Measurements from ENCODE around the gene SHCBP1L.
"Not testable (repeated sequence)": the region's sequence is repeated elsewhere in the genome, so short reads cannot be mapped to it uniquely, and the experiment has no call there.

The SHCBP1L gene

DNA sequence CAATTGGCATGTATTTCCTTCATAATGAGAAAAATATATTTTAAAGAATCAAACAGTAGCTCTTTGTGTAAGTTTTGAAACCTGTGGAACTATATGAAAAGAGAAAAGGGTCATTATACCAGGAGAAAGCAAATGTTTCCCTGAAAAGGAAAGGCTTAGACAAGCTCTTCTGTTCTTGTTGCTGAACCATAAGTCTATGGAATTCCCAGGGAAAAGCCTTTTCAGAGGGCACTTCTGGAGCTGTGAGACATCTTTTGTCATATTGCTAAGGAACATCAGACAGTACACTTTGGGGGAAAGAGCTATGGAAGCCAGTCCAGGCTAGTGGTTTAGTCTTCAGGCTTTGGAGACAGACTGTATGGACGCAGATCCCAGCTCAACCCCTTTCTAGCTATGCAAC is 12.1 kb upstream of the SHCBP1L start:
- no peak for DNase-seq (ENCODE audit: low read depth, low spot score)

DNA sequence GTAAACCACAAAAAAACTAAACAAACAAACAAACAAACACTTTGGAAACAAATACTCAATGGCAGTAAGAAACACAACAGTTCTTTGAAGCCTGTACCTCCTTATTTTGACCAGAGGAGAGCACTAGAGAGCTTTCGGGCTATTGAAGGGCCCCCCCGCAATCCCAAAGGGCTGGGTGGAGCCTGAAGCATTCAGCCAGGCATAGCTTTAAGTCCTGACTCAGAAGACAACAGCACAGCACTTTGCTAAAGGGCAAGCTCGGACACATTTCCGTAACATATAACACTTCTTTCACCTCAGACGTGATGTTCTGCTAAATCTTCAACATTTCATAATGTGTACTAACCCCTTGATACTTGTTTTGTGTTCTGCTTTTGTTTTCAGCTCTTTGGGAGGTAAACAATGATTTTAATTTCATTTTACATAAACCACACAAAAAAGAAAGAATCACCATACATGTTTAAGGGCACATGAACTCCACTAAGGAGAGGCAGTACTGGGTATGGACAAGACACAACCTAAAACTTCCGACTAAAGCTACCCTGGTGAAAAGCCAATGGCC is 9.7 kb upstream of the SHCBP1L start:
- DNase-seq (ENCODE audit: low read depth, low spot score): peak; percentile 93

DNA sequence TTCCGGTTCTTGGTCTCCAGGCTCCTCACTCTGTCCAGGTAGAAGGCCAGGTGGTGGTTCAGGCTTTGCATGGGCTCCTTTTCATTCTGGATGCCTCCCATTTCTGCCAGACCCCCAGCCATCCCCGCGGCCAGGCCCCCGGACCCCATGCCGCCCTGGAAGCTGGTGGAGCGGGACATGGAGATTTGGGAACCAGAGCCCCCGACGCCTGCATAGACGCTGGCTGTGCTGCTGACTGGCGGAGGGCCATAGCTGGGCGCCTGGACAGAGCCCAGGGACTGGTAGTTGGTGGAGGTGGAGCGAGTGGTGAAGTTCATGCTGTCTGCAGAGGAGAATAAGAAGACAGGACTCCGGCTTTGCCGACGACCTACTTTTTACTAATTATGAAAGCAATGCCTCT is 7.1 kb upstream of the SHCBP1L start:
- no peak for DNase-seq (ENCODE audit: low read depth, low spot score)

DNA sequence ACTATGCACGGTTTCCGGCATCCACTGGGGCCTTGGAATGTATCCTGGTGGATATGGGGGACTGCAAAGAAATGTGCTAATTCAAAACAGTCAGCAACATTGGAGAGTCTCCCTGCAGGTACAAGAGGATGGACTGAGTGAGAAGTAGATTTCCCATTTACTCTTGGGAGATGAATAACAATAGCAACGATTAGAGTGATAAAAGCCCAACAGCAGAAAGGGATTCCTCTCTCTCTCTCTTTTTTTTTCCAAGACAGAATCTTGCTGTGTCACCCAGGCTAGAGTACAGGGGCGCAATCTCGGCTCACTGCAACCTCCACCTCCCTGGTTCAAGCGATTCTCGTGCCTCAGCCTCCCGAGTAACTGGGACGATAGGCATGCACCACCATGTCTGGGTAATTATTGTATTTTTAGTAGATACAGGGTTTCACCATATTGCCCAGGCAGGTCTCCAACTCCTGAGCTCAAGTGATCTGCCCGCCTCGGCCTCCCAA is 5.0 kb upstream of the SHCBP1L start:
- no peak for DNase-seq (ENCODE audit: low read depth, low spot score)

DNA sequence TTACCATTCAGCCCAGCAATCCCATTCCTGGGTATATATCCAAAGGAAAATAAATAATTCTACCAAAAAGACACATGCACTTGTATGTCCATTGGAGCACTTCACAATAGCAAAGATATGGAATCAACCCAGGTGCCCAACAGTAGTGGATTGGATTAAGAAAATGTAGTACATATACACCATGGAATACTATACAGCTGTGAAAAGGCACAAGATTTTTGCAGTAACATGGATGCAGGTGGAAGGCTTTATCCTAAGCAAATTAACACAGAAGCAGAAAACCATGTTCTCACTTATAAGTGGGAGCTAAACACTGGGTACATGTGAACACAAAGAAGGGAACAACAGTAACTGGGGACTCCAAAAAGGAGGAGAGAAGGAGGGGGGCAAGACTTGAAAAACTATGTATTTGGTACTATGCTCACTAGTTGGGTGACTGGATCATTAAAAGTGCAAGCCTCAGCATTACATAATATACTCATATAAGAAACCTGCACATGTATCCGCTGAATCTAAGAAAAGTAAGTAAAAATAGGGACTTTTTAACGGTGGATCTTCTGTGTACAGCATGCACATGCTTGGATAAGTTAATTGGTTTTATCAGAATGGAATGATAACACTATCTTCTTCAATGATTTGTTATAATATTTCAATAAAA is 3.9 kb upstream of the SHCBP1L start:
- DNase-seq (ENCODE audit: low read depth, low spot score): no peak

DNA sequence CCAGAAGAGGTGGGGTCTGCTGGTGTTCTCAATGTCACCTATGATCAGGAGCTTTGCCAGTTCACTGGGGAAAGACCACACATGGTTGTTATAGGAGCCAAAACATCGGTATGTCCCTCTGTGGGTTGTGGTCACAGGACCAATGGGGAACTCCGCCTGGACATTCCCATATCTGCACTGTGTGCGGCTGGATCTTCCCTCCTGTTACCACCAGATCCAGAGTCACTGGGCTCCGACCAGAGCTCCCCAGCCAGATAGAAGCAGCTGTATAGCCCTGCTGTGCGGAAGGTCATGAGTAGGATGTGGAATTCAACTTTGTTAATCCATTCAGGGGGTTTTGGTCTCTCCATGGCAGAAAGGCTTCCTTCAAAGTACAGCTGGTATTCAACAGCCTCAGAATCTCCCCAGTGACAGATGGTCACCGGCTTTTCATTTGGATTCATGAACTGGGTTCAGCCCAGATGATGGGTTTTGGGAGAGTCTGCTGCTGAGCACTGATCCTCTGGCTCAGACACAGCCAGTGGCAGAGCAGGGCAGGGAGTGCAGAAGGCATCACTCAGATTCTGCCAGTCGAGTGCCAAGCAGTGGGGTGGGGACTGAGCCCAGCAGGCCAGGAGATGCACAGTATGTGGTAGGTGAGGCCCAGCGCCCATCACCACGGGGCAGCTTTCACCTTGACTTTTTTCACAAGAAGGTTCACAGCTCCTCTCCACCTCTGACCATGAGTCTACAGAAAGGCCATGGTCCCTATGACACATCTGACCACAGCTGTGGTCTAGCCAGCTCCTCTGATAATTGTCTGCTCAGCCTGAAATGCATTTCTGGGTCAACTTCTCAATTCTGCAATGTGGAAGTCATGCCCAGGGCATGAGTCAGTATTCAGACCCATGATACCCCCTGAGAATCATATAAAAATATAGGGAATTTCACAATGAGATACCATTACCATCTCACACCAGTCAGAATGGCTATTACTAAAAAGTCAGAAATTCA is 2.9 kb upstream of the SHCBP1L start:
- peak; percentile 93 for DNase-seq (ENCODE audit: low read depth, low spot score)

DNA sequence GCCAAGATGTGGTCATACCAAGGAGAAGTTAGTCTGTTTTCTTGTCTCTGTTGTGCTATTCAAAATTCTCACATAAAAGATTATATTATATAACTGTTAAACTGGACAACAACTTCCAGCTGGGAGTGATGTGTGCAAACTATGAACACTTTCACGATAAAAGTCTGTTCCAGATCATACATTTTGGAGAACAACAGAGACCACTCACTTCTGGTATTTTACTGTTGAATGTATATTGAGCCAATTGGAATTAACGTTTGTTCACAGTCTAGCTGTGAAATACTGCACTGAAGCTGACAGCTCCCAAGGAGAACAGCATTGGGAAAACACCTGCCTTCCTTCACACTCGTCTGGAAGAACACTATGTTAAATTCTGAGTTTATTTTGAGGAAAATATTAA is 860 bp upstream of the SHCBP1L start:
- no peak for DNase-seq (ENCODE audit: low read depth, low spot score)

DNA sequence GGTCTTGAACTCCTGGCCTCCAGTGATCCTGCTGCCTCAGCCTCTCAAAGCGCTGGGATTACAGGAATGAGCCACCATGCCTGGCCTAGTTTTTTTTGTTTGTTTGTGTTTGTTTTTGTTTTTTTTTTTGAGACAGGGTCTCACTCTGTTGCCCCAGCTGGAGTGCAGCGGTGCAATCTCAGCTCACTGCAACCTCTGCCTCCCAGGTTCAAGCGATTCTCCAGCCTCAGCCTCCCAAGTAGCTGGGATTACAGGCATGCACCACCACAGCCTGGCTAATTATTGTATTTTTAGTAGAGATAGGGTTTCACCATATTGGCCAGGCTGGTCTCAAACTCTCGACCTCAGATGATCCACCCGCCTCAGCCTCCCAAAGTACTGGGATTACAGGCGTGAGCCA is 9.6 kb downstream of the SHCBP1L start:
- not testable (repeated sequence) for DNase-seq (ENCODE audit: low read depth, low spot score)

DNA sequence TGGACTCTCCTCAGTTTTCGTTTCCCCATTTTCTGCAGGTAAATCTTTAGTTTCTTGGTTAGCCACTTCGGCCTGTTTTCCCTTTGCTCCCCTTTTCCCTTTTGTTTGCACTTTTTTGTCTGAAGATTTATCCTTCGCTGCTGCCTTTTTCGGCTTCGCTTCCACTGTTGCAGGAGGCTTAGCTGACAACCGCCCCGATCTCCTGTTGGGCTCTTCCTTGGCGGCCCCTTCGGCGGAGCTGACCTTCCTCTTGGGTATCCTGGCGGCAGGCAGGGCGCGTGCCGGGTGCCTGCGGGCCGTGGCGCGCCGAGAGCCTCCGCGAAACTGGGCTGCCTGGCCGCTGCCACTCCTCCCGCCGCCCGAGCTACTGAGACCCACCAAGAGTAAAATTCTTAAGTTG is 10.8 kb downstream of the SHCBP1L start:
- DNase-seq (ENCODE audit: low read depth, low spot score): peak; percentile 56

DNA sequence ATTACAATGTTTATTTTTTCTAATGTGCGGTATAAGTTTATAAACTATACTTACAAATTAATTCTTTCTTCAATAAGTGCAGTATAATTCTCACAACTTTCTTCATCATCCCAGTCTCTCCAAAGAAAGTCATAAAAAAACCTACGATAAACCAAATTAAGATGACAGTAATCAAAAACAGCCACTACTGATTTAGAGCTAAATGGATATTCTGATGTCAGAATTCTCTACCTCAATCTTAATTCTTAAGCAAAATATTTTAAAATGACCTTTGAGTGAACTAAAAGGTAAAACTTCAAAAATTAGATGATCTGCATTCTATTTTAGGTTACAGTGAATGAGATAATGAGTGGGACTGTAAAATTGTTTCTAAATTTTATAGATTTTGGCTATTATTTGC is 13.6 kb downstream of the SHCBP1L start:
- DNase-seq (ENCODE audit: low read depth, low spot score): no peak

DNA sequence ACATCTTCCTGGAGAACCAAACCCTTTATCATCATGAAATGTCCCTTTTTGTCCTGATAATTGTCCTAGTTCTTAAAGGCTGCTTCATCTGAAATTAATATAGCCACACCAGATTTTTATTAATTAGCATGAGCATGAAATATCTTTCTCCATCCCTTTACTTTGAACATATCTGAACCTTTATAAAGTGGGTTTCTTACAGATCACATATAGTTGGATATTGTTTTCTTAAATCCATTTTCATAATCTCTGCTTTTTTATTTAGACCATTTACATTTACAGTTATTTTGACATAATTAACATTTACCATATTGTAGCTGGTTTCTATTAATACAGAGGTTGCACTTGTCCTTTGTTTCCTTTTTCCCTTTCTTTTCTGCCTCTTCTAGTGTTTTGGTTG is 17.2 kb downstream of the SHCBP1L start:
- no peak for DNase-seq (ENCODE audit: low read depth, low spot score)

DNA sequence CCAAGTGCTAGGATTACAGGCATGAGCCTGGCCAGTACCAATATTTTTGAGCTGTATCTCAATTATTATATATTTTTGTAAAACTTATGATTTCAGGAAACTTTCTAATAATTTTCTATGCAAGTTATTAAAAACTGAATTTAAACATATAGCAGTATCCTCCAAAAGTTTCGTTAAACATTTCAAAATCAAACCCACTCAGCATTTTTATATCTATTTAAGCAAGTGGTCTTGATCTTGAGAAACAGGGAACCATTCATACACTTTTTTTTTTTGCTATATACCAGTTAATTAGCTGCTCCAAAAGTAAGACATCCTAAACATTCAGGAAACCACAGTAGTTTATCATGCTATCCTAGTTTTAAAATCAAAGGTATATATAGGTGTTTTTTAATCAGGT is 22.0 kb downstream of the SHCBP1L start:
- no peak for DNase-seq (ENCODE audit: low read depth, low spot score)

DNA sequence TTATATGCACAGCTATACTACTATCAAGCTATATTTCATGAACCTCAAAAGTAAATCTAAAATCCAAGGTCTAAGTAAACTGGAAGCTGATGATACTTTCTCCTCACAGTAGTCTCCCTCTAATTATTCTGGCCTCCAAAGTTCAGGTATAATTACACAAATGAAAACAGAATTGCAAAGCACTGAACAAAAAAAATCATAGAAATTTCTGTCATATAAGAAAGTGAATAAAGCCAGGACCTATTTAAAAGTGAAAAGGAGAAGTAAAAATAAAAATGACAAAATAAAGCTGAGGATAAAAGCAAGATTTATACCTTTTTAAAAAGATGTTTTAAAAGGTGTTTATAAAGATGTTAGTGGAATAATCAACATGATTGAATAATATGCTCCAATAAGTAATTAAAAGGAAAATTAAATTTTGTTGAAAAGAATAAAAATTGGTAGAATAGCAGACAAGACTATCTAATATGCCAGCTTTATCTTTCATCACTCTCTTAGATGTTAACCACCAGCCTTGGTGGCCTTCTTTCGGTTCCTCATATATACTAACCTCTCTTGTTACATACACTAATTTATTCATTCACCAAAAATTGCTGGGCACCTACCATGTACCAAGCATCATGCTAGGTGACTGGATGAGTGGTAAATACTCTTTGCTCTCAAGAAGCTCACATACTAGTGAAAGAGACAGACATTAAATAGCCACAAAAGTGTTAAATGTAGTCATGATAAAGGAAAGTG is 25.1 kb downstream of the SHCBP1L start:
- DNase-seq (ENCODE audit: low read depth, low spot score): no peak

DNA sequence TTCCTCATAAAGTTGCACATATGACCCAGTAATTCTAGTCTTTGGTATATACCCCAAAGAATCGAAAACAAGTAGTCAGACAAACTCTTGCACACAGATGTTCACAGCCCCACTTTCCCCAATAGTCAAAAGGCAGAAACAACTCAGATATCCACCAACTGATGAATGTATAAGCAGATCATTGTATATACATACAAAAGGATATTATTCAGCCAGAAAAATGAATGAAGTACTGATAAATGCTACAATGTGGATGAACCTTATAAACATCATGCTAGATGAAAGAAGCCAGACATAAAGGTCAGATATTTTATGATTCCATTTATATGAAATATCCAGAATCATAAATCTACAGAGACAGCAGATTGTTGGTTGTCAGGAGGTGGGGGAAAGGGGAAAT is 27.3 kb downstream of the SHCBP1L start:
- no peak for DNase-seq (ENCODE audit: low read depth, low spot score)

DNA sequence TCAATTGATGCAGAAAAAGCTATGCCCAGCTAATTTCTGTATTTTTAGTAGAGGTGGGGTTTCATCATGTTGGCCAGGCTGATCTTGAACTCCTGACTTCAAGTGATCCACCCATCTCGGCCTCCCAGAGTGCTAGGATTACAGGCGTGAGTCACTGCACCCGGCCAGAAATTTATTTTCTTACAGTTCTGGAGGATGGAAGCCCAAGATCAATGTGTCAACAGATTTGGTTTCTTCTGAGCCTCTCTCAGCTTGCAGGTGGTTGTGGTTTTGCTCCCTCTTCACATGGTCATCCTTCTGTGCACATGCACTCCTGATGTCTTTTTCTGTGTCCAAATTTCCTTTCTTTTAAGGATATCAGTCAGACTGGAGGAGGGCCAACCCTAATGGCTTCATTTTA is 35.6 kb downstream of the SHCBP1L start:
- no peak for DNase-seq (ENCODE audit: low read depth, low spot score)

DNA sequence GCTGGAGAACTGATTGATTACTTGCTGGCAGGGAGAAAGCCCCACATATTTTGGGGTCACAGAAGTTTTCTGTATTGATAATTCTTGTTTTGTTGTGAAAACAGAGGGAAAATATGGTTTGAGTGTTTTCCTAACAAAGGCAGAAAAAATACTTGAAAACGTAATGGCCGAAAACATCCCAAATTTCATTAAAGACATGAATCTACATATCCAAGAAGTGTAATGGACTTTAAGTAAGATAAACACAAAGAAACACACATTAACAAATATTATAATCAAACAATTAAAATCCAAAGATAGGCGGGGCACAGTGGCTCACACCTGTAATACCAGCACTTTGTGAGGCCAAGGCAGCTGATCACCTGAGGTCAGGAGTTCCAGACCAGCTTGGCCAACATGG is 39.6 kb downstream of the SHCBP1L start:
- no peak for DNase-seq (ENCODE audit: low read depth, low spot score)

DNA sequence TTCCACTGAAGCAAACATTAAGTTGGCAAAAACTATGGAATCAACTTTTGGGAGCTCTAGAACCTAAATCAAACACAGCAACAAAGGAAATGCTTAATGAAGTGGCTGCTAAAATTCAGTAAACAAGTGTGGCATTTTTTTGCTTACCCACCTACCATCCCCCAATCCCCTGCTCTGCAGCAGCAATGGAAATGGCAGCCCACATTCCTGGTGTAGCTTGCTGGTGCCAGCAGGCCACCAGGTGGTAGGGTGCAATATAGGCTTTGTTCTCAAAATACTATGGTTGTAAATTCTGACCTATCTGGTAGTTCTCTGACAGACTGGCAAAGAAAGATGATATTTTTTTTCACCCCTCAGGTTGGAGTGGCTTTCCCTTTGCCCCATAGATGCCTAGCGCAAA is 42.8 kb downstream of the SHCBP1L start:
- DNase-seq (ENCODE audit: low read depth, low spot score): no peak

DNA sequence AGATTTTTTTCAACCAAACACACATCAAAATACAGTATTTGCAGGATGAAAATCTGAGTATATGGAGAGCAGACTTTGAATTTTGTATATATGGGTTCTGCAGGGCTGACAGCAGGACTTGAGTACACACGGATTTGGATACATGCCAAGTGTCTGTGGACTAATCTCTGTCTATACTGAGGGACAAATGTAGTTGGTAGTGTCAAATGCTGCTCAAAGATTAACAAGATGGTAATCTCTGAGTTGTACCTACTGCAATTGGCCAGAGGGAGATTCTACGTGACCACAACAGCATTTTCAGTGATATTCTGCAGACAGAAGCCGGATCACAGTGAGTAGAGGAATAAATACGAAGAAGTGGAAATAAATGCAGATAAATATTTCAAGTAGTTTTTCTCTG is 43.4 kb downstream of the SHCBP1L start:
- no peak for DNase-seq (ENCODE audit: low read depth, low spot score)

DNA sequence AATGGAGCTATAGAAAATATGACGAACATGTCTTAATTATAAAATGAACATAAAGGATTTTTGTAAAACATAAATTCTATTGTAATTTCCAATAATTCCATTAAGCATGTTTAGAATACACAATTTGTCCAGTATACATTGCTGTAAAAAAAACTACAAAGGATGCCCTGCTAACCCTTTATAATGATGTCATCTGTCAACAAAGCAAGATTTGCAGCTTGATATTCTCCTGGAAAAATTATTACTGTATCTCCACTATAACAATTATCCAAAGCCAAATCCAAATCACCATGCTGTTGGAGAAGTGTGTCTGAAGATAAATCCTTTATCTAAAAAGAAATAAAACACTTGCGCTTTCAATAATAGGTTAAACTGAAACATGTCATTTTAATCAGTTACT is 47.6 kb downstream of the SHCBP1L start:
- DNase-seq (ENCODE audit: low read depth, low spot score): no peak

DNA sequence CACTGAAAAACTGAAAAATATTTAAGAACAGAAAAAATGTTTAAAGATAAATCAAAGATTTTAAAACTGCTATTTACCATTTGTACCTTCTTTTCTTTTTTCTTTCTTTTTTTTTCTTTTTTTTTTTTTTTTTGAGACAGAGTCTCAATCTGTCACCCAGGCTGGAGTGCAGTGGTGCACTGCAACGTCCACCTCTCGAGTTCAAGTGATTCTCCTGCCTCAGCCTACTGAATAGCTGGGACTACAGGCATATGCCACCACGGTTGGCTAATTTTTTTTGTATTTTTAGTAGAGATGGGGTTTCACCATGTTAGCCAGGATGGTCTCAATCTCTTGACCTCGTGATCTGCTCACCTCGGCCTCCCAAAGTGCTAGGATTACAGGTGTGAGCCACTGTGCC is 51.0 kb downstream of the SHCBP1L start:
- DNase-seq (ENCODE audit: low read depth, low spot score): not testable (repeated sequence)

DNA sequence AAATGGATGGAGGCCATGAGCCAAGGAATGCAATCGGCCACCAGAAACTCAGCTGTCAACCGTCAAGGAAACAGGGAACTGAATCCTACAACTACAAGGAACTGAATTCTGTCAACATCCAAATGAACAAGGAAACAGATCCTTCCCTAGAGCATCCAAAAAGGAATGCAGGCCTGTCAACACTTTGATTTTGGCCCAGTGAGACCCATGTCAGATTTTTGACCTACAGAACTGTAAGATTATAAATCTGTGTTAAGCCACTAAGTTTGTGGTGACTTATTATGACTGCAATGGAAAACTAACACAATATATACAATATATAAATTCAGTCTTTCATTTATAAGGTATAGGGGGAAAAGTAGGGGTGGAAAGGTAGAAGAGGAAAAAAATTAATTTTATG is 55.3 kb downstream of the SHCBP1L start:
- DNase-seq (ENCODE audit: low read depth, low spot score): no peak

Data from astrocyte of the hippocampus (primary cell).